Hematopoietic multipotent progenitor cell treated with erythropoietin and hydrocortisone succinate and interleukin-3 and kit ligand, for 6 days (in vitro differentiated cells): Measurements from ENCODE around the gene UFD1.
A peak's percentile ranks its signal among the peaks of the same experiment; 100 is the strongest.

Experiments
- DNase-seq: peaks from one replicate; pipeline ENCODE4 v3.0.0-alpha.2; 2015

UFD1 gene

GRCh38 chr22:19419464-19420178 is 59.4 kb downstream of the UFD1 start:
- peak; percentile 95 for DNase-seq

GRCh38 chr22:19419086-19419463 is 59.9 kb downstream of the UFD1 start:
- peak; percentile 92 for DNase-seq

- DNase-seq: no peak
Measured at GRCh38 chr22:19412923-19413322, 66.1 kb downstream of the UFD1 start.

GRCh38 chr22:19412478-19412877 is 66.5 kb downstream of the UFD1 start:
- DNase-seq: no peak

GRCh38 chr22:19411690-19412045 is 67.3 kb downstream of the UFD1 start:
- DNase-seq: no peak

GRCh38 chr22:19410941-19411689 is 67.9 kb downstream of the UFD1 start:
- DNase-seq: no peak

- DNase-seq: peak; percentile 81
Measured at GRCh38 chr22:19407649-19408606, 71.1 kb downstream of the UFD1 start.

- DNase-seq: no peak
Measured at GRCh38 chr22:19406846-19407245, 72.1 kb downstream of the UFD1 start.

GRCh38 chr22:19406281-19406811 is 72.6 kb downstream of the UFD1 start:
- DNase-seq: no peak

- DNase-seq: no peak
Measured at GRCh38 chr22:19405652-19406051, 73.3 kb downstream of the UFD1 start.

- DNase-seq: no peak
Measured at GRCh38 chr22:19405133-19405532, 73.9 kb downstream of the UFD1 start.

- DNase-seq: no peak
Measured at GRCh38 chr22:19404676-19405075, 74.3 kb downstream of the UFD1 start.

GRCh38 chr22:19402642-19403191 is 76.3 kb downstream of the UFD1 start:
- DNase-seq: no peak

- no peak for DNase-seq
Measured at GRCh38 chr22:19401483-19401882, 77.5 kb downstream of the UFD1 start.

GRCh38 chr22:19400881-19401280 is 78.1 kb downstream of the UFD1 start:
- DNase-seq: no peak
